ENCODE results near the gene FAM50B. TPM values are rescaled to one million over a fixed set of nuclear protein-coding genes. Genes with fewer than 3 reads are reported as not detected.

Gene FAM50B
- total and polyA plus RNA-seq, 2 experiments from 2014 or later: 2.2 to 2.6 TPM

GRCh38 chr6:3851839-3852238 is 2.7 kb downstream of the FAM50B start:
- H3K27me3 ChIP-seq: no peaks in the 10 kb centered on the region
- H3K27ac ChIP-seq: no peak overlapping the region
- TF ChIP-seq CTCF (IDR thresholded peaks at IDR 0.05; ENCODE audit: low read depth, low read length): no peak
- H3K4me3 ChIP-seq: no peak overlapping the region
- DNase-seq (ENCODE audit: low read depth in 1 of 2, low spot score in 1 of 2): no peak
- H3K4me1 ChIP-seq (ENCODE audit: low read depth): no peaks in the 10 kb centered on the region
- H3K9me3 ChIP-seq (ENCODE audit: low read depth): no peaks in the 10 kb centered on the region
- H3K36me3 ChIP-seq: no peaks in the 10 kb centered on the region

- no peak for TF ChIP-seq CTCF (IDR thresholded peaks at IDR 0.05; ENCODE audit: low read depth, low read length)
- no peaks in the 10 kb centered on the region for H3K27me3 ChIP-seq
- no peak for DNase-seq (ENCODE audit: low read depth in 1 of 2, low spot score in 1 of 2)
- no peaks in the 10 kb centered on the region for H3K36me3 ChIP-seq
- H3K4me3 ChIP-seq: no peak overlapping the region
- no peak overlapping the region for H3K27ac ChIP-seq
- H3K9me3 ChIP-seq (ENCODE audit: low read depth): no peaks in the 10 kb centered on the region
- H3K4me1 ChIP-seq (ENCODE audit: low read depth): no peaks in the 10 kb centered on the region
Measured at GRCh38 chr6:3852391-3852790, 3.2 kb downstream of the FAM50B start.

- Histone ChIP-seq H3K9me3 (ENCODE audit: low read depth) (no peaks in the 10 kb centered on the region), H3K4me1 (ENCODE audit: low read depth) (no peaks in the 10 kb centered on the region), H3K27me3 (no peaks in the 10 kb centered on the region), H3K27ac (no peak overlapping the region), H3K4me3 (no peak overlapping the region), H3K36me3 (no peaks in the 10 kb centered on the region)
- DNase-seq (ENCODE audit: low read depth in 1 of 2, low spot score in 1 of 2): no peak
- TF ChIP-seq CTCF (IDR thresholded peaks at IDR 0.05; ENCODE audit: low read depth, low read length): no peak
Measured at GRCh38 chr6:3855866-3856265, 6.7 kb downstream of the FAM50B start.

GRCh38 chr6:3856576-3856975 is 7.4 kb downstream of the FAM50B start:
- no peak for DNase-seq (ENCODE audit: low read depth in 1 of 2, low spot score in 1 of 2)
- Histone ChIP-seq H3K36me3 (no peaks in the 10 kb centered on the region), H3K27ac (no peak overlapping the region), H3K9me3 (ENCODE audit: low read depth) (no peaks in the 10 kb centered on the region), H3K4me1 (ENCODE audit: low read depth) (no peaks in the 10 kb centered on the region), H3K4me3 (no peak overlapping the region), H3K27me3 (no peaks in the 10 kb centered on the region)
- no peak for TF ChIP-seq CTCF (IDR thresholded peaks at IDR 0.05; ENCODE audit: low read depth, low read length)

- no peak for DNase-seq (ENCODE audit: low read depth in 1 of 2, low spot score in 1 of 2)
- TF ChIP-seq CTCF (IDR thresholded peaks at IDR 0.05; ENCODE audit: low read depth, low read length): no peak
Measured at GRCh38 chr6:3857468-3858456, 8.6 kb downstream of the FAM50B start.

More at GRCh38 chr6:3857468-3858456, 8.6 kb downstream of the FAM50B start:
- Histone ChIP-seq H3K4me3 (no peak overlapping the region), H3K9me3 (ENCODE audit: low read depth) (no peaks in the 10 kb centered on the region), H3K27ac (no peak overlapping the region), H3K36me3 (no peaks in the 10 kb centered on the region), H3K4me1 (ENCODE audit: low read depth) (no peaks in the 10 kb centered on the region), H3K27me3 (no peaks in the 10 kb centered on the region)

Measured in cardiac muscle cell (in vitro differentiated cells and primary cell).